ENCODE data around the gene FKTN. TPM values are rescaled to one million over a fixed set of nuclear protein-coding genes. Genes with fewer than 3 reads are reported as not detected.

Gene FKTN
- total RNA-seq, 1 donor from 2014 or later = 15.2 TPM

GRCh38 chr9:105632807-105633206, 74.9 kb downstream of the FKTN start:
- intact Hi-C loops (cut with micrococcal nuclease) = no loop called here

- intact Hi-C loops (cut with micrococcal nuclease) = no loop called here
Observed at GRCh38 chr9:105633411-105633810, 75.5 kb downstream of the FKTN start.

GRCh38 chr9:105636331-105636730, 78.4 kb downstream of the FKTN start:
- intact Hi-C loops (cut with micrococcal nuclease) = no loop called here

DNA sequence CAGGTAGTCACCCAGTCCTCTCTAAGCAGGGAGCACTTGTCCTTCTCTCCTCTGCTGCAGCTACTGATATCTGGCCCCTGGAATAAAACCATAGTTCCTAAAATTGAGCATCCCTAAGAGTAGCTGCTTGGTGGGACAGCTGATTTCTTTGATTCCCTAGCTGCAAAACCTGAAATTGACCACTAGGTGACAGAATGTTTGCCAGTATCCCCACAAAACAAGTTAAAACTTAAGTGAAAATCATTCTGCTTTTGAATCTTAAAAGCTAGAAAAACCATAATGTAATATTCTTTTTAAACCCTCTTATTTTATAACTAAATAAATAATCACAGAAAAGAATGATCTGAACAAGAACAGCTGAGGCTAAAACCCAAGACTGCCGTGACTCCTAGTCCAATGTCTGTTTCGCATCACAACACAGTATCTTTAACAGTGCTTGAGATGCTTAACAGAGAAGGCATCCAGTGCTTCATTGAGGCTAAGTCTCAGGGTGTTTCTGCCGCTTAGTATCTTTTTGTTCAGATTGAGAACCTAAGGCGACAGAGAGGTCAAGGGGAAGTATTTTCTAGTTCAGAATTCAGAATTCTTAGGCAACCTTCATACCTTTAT, 80.0 kb downstream of the FKTN start:
- intact Hi-C loops (cut with micrococcal nuclease) = no loop called here

DNA sequence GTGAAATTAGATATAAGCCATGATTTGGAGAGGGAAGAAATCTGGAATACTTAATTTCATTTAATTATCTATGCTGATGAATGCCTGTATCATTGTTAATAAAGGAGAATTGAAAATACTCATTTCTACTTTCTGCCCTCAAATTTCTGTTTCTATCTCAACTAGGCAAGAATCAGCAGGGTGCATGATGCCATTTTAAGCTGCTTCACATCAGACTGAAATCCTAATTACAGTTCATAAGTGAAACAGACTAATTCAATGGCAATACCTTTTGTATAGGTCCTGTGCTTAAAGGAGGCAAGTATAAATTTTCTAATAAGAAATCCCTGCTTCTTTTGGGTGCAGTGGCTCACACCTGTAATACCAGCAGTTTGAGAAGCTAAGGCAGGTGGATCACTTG, 82.0 kb downstream of the FKTN start:
- intact Hi-C loops (cut with micrococcal nuclease) = no loop called here

DNA sequence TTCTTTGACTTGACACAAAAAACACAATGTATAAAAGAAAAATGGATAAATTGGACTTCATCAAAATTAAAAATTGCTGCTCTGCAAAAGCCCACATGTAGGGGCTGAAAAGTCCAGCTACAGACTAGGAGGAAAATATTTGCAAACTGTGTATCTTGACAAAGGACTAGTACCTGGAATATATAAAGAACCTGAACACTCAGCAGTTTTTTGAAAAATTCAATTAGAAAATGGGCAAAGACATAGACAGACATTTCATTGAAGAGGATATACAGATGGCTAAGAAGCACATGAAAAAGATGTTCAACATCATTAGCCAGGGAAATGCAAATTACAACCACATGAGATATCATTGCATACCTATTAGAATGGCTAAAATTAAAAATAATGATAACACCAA, 85.9 kb downstream of the FKTN start:
- intact Hi-C loops (cut with micrococcal nuclease) = no loop called here

DNA sequence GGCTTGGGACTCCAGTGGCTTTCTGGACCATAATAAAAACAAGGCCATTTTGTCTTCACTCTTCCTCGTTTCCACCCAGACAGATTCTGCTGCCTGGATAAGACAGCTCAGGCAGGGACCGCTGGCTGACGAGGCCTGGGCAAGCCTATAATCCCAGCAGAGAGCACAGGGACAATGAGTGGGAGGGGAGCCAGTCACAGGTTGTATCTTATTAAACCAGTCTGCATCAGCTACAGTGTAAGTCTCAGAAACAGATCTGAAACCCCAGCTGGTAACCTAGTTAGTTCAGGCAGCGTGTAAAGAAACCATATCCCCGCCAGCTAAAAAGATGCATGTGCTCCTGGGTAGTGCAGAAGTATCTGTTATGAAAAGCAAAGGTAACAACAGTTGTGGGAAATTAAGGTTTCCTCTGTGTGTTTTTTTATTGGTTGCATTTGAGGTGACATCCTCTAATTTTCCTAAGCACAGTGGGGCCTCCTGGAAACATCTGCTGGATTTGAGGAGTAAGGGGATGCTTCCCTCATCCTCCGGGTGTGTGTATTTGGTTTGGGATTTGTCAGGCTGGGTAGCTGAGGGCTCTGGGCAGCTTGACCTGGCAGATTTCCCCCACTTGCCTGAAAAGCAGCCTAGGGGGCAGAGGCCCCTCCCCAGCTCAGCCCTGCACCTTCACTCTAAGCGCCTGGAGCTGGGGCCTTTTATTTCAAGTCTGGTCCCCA, 89.1 kb downstream of the FKTN start:
- intact Hi-C loops (cut with micrococcal nuclease) = no loop called here

DNA sequence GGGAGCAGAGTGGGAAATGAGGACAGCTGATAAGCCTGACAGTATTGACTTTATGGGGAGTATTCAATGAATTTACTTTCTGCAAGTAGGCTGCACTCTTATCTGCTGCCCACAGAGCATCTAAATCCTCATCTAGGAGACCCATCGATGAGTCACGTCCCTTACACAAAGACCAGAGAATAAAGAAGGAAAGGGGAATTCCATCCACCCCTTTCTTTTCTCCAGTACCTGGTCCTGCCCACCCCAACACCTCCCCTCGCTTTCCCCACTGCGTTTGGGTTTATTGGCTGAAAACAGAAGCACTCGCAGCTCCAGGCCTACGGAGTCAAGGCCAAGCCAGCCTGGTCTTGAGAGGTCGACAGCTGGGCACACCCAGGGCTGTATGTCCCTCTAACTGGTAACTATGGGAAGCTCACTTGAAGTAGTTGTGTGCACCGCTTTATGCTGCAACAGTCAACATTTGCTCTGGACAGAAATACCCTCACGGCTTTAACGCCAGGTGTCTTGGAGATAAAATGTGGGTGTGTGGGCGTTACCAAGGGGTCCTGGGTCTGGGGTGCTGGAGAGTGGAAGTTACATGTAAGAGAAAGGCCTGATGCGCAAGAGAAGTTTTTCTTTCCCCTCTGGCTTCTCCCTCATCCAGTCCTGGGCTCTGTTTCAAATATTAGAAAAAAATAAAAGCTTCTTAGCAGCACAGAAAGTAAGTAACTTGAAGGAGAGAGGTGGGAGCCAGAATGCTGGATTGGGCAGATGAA, 89.8 kb downstream of the FKTN start:
- intact Hi-C loops (cut with micrococcal nuclease) = no loop called here

GRCh38 chr9:105651806-105652205, 93.9 kb downstream of the FKTN start:
- intact Hi-C loops (cut with micrococcal nuclease) = no loop called here

DNA sequence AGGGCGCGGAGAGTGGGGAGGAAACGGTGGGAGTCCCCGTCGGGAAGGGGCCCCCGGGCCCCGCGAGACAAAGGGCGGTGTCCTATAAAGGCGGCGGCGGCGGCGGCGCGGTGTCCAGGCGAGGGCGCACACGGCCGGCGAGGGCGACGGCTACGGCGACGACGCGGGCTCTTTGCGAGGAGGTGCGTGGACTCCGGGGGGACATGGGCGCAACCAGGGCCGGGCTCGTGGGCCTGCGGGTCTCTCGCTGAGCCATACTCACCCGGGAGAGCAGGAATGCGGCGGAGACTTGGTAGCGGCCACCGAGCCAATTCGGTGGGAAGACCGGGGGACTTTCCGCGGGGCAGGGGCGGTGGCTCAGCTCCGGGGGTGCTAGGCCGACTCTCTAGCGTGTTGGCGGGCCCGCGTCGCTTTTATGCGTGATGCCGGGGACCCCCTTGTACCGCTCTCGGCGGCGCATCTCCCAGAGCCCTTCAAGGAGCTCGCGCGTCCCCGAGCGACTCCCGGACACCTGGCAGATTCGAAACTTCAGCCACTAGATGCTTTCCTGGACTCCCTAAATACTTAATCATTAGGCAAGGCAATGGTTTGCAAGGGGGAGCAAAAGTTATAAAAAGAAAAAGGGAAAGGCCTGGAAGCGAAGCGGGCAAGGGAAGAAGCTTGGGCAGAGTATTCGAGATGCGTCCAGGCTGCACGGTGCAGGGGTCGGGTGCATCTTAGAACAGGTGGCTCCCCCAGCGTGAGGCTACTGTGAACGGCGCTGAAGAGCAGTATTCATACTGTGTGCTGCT, 98.4 kb downstream of the FKTN start:
- intact Hi-C loops (cut with micrococcal nuclease) = loop anchor here (1.0 kb wide), 1 partner anchor 62 kb away; no protein-coding TSS in a partner anchor

GRCh38 chr9:105658351-105658750, 100.4 kb downstream of the FKTN start:
- intact Hi-C loops (cut with micrococcal nuclease) = no loop called here

- intact Hi-C loops (cut with micrococcal nuclease) = no loop called here
Observed at GRCh38 chr9:105661011-105661410, 103.1 kb downstream of the FKTN start.

GRCh38 chr9:105662184-105663104, 104.5 kb downstream of the FKTN start, which contains the start of gene TAL2:
TAL2 (plus strand) TSS chr9:105662457; CDS start chr9:105662497, 40 bp downstream.
- intact Hi-C loops (cut with micrococcal nuclease) = no loop called here

- intact Hi-C loops (cut with micrococcal nuclease) = no loop called here
Observed at GRCh38 chr9:105663914-105664313, 106.0 kb downstream of the FKTN start.

DNA sequence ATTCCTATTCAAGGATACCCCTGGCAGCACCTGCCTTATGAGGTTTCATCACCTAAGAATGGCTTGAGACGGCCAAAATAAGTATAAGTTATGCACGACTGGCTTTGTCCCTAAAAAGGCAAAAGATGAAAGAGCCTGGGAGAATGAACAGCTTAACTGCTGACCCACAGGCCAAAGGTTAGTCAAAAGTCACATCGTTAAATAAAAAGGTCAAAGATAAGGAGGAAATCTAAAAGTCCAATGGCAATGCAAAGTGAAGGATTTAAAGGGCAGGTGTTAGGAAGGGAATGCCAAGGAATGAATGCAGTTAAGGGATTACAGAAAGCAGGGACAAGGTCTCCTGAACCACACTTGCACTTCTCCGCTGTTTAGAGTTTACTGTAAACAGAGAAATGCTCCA, 109.9 kb downstream of the FKTN start:
- intact Hi-C loops (cut with micrococcal nuclease) = no loop called here

DNA sequence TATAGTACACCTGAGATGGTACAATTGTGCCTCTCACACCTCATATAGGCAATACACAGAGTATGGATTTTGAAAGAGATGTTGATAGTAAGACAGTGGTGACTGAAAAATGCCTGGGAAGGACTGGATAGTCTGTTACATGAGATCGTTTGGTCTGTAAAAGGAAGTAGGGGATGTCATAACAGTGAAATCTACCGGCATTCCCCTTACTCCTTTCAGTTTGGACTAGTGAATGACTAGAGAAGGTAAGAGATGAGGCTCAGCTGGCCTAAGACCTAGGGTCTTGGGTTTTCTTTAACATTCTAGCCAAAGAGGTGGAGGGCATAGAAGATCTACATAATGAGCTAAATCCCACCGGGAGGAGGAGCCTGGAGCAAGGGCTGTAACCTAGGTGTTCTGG, 112.4 kb downstream of the FKTN start:
- intact Hi-C loops (cut with micrococcal nuclease) = no loop called here

GRCh38 chr9:105670775-105671174, 112.8 kb downstream of the FKTN start:
- intact Hi-C loops (cut with micrococcal nuclease) = no loop called here

GRCh38 chr9:105672711-105673234, 114.8 kb downstream of the FKTN start:
- intact Hi-C loops (cut with micrococcal nuclease) = no loop called here

- intact Hi-C loops (cut with micrococcal nuclease) = no loop called here
Observed at GRCh38 chr9:105673850-105674387, 116.0 kb downstream of the FKTN start.

DNA sequence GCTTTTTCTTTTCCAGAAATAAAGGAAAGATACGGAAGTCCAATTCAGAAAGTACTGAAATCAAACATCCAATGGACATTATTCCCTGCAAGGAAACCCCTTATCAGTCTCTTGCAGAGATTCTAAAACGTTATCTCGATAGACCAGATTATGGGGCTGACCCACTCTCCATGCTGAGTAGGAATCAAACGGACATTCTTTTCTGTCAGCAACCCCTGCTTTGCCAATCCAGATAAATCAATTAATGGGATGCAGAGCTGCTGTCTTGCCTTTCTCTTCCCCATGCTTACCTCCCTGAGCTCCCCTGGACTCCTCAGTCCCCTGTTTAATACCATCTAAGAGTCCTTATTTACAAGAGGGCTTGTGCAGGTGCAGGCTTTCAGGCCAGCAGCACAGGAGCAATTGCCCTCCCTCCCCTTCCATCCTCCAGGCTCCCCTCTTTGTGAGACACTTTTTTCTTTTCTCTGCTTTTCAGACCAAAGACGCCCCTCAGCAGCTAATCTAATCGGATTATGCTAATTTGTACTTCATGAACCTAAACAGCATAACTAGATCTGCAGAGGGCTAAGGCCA, 118.5 kb downstream of the FKTN start:
- intact Hi-C loops (cut with micrococcal nuclease) = no loop called here
